ENCODE data around the gene TPI1.

TPI1 gene

DNA sequence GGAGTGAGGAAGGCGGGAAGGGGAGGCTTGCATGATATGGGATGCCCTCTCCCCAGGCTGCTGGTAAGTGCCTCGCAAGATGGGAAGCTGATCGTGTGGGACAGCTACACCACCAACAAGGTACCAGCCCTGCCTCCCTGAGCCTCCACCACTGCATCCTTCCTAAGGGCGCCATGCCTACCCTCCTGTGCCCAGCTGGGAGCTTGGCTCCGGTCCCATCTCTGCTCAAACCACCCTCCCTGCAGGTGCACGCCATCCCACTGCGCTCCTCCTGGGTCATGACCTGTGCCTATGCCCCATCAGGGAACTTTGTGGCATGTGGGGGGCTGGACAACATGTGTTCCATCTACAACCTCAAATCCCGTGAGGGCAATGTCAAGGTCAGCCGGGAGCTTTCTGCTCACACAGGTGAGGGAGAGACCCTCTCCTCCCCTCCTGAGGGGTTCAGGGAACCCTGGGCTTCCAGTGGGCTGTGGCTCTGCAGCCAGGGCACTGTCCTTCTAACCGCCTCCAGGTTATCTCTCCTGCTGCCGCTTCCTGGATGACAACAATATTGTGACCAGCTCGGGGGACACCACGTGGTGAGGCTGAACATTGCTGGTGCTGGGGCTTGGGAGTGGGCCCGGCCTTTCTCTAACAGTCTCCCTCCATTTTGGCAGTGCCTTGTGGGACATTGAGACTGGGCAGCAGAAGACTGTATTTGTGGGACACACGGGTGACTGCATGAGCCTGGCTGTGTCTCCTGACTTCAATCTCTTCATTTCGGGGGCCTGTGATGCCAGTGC lies 24.0 kb upstream of the TPI1 start:
- intact Hi-C loops (cut with DNase I), result no loop called here
- peak in 1 of 10 donors; percentile 64 for DNase-seq

DNA sequence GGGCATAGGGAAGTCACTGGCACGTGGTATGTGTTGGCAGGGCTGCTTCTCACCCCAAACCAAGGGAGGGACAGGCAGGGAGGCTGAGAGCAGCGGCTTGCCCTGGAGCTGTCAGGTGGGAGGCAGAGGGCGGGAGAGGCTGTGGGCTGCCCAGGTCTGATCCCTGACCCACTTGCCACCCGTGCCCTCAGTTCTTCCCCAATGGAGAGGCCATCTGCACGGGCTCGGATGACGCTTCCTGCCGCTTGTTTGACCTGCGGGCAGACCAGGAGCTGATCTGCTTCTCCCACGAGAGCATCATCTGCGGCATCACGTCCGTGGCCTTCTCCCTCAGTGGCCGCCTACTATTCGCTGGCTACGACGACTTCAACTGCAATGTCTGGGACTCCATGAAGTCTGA lies 21.9 kb upstream of the TPI1 start:
- DNase-seq, result peak in 1 of 10 donors; percentile 54
- intact Hi-C loops (cut with DNase I), result no loop called here

GRCh38 chr12:6846316-6846869 lies 20.9 kb upstream of the TPI1 start:
- intact Hi-C loops (cut with DNase I), result no loop called here
- DNase-seq, result peak in 1 of 10 donors; percentile 25

DNA sequence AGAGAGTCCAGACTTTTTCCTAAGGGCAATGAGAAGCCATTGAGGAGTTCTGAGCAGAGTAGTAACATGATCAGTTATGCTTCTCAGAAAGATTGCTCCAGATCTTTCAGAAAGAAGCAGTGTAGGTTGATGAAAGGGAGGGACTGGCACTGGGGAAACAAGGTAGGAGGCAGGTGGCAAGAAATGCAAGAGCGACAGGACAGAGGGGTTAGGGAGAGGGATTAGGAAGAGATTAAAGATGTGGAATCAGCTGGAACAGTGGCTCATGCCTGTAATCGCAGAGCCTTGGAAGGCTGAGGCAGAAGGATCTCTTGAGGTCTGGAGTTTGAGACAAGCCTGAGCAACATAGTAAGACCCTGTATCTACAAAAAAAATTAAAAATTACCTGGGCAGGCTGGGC lies 19.7 kb upstream of the TPI1 start:
- intact Hi-C loops (cut with DNase I), result no loop called here
- no peak for DNase-seq

DNA sequence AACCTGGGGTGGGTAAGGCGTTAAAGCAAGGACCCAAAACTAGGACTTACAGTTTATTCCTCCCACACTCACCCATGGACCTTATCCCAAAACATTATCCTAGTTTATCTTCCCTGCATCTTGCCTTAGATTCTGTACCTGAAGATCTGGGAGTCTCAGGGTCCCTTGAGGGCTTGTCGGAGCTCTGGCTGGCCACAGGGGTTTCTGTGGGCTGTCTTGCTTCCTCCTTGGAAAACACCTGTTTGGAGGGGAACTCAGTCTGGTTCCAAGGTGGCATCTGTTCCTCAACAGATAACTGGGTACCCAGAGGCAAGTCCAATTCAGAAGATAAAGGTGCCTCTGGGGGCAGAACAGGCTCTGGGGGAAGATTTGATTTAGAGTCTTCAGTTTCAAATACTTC lies 17.9 kb upstream of the TPI1 start:
- DNase-seq, result peak in 1 of 10 donors; percentile 19
- intact Hi-C loops (cut with DNase I), result no loop called here

- DNase-seq, result peak in 1 of 10 donors; percentile 75
- intact Hi-C loops (cut with DNase I), result no loop called here
These were observed 17.3 kb upstream of the TPI1 start for GRCh38 chr12:6849976-6850560.

DNA sequence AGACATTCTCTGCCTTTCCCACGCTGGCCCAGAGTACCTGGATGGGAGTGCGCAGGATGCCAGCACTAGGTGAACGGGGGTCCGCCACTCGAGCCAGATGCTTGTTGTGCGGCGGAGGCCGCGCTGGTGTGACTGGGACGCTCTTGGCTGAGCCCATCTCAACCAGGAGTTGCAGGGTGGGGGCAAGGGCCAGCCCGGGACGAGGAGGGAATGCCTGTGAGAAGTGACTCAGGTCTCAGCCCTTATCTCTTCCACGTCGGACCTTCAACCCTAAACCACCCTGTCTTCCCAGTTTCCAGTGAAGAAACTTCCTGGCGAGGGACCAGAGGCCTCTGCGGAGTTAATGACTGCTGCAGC lies 16.6 kb upstream of the TPI1 start:
- intact Hi-C loops (cut with DNase I), result no loop called here
- DNase-seq, result peak in 3 of 10 donors; percentile 65 to 84 (median 82)

GRCh38 chr12:6851153-6851920 lies 16.0 kb upstream of the TPI1 start, which contains the start of gene CDCA3:
TSS of gene CDCA3 (minus strand) at chr12:6851286. CDS start at chr12:6850952, 334 bp downstream.
- intact Hi-C loops (cut with DNase I), result no loop called here
- peak; percentile 88 to 99 (median 94) for DNase-seq

DNA sequence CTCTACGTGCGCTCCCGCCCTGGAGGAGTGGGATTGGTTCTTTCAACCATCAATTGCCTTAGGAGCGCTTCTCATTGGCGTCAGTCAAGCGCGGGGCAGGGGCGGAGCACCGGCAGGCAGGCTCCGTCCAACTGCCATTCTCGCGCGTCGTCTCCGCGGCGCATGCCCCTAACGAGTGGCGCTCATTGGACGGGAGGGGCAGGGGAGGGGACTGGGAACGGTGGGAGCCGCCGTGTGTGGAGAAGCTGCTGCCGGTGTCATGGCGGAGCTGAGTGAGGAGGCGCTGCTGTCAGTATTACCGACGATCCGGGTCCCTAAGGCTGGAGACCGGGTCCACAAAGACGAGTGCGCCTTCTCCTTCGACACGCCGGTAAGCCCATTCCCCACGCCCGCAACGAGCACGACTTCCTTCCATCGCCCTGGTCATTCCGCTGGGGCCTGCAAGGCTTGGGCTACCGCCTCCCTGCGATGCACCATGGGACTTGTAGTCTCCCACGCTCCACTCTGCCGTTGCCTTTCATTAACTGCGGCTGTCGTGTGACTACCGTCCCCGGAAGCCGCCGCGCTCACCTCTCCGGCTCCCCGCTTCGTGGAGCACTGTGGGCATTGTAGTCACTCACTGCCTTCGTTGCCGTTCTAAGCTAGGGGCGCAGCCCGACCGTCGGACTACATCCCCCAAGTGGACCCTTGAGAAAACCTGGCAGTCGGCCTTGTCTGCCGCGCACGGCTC lies 15.2 kb upstream of the TPI1 start, which contains the start of gene USP5:
Gene USP5, plus strand, starts transcription at position 230 of the 730 bp plus-strand sequence. Its CDS starts 30 bp downstream, at position 260.
- DNase-seq, result peak; percentile 97 to 100 (median 100)
- intact Hi-C loops (cut with DNase I), result no loop called here

DNA sequence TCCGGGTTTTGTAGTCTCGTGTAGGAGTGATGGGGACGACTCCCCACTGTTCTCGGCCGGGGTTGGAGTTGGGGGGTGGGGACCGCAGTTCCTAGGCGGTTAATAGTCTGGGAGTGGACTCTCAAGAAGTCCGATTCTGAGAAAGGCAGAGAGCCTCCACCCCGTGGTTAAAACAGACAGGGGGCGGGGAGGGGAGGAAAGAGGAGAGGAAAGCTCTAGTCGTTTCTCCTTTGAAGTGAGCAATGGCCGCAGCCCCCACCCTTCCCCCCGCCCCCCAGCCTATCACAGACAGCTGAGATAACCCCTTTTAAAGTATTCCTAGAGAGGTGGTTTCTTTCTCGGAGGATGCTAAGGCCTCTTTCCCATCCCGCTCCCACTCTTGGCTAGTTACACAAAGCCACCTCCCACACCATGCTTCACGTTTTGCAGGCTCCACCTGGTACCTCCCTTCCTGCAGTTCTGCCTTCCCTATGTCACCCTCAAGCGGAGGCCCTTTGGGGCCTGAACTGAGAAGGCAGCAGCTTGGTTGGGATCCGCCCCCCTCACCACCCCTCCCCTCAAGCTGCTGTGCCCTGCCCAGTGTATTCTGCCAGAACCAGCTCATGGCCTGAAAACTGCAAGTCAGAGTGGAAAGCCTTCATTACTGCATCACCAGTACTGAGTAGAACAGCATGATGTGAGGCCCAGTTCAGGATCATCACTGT lies 14.5 kb upstream of the TPI1 start:
- peak in 6 of 10 donors; percentile 36 to 91 (median 67) for DNase-seq
- intact Hi-C loops (cut with DNase I), result no loop called here

DNA sequence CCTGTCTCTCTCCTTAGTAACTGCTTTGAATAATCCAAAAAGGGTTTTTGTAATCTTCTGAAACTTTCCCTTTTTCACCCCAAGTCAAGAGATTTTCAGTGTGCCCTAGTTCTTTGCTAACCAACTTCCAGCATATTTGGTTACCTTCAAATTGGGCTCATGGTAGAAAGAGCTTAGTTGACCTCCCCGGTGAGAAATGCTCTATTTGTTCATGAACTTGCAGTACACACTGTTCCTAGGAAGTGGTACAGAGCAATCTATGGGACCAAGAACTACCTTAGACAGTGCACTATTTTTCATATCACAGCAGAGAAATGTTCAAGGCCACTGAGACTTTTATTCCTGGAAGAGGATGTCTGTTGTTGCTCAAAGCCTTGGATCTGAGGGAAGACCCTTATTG lies 13.7 kb upstream of the TPI1 start:
- no peak for DNase-seq
- intact Hi-C loops (cut with DNase I), result no loop called here

- intact Hi-C loops (cut with DNase I), result no loop called here
- DNase-seq, result no peak
These were observed 13.3 kb upstream of the TPI1 start for GRCh38 chr12:6854036-6854435.

GRCh38 chr12:6855322-6855721 lies 12.0 kb upstream of the TPI1 start:
- intact Hi-C loops (cut with DNase I), result no loop called here
- peak in 1 of 10 donors; percentile 22 for DNase-seq

- DNase-seq, result peak in 2 of 10 donors; percentile 1 to 4
- intact Hi-C loops (cut with DNase I), result no loop called here
These were observed 8.5 kb upstream of the TPI1 start for GRCh38 chr12:6858799-6859198.

GRCh38 chr12:6860116-6860515 lies 7.2 kb upstream of the TPI1 start:
- DNase-seq, result peak in 1 of 10 donors; percentile 39
- intact Hi-C loops (cut with DNase I), result no loop called here

- intact Hi-C loops (cut with DNase I), result no loop called here
These were observed 6.4 kb upstream of the TPI1 start for GRCh38 chr12:6860942-6861341.

DNA sequence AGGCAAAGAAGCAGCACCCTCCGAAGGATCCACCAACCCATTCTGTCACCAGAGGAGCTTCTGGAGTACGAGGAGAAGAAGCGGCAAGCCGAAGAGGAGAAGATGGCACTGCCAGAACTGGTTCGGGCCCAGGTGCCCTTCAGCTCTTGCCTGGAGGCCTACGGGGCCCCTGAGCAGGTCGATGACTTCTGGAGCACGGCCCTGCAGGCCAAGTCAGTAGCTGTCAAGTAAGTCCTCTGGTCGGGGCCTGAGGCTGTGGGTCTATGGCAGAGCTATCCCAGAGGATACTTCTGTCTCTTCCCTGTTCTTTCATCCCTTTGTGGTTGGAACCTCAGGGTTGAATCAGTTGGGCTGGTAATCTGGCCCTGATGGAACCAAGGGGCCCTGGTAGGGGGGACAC lies 5.9 kb upstream of the TPI1 start:
- DNase-seq, result peak in 1 of 10 donors; percentile 61
- intact Hi-C loops (cut with DNase I), result no loop called here

More at GRCh38 chr12:6860942-6861341, 6.4 kb upstream of the TPI1 start:
- DNase-seq, result peak in 1 of 10 donors; percentile 37

- intact Hi-C loops (cut with DNase I), result no loop called here
- peak in 1 of 10 donors; percentile 15 for DNase-seq
These were observed 4.3 kb upstream of the TPI1 start for GRCh38 chr12:6863033-6863432.

DNA sequence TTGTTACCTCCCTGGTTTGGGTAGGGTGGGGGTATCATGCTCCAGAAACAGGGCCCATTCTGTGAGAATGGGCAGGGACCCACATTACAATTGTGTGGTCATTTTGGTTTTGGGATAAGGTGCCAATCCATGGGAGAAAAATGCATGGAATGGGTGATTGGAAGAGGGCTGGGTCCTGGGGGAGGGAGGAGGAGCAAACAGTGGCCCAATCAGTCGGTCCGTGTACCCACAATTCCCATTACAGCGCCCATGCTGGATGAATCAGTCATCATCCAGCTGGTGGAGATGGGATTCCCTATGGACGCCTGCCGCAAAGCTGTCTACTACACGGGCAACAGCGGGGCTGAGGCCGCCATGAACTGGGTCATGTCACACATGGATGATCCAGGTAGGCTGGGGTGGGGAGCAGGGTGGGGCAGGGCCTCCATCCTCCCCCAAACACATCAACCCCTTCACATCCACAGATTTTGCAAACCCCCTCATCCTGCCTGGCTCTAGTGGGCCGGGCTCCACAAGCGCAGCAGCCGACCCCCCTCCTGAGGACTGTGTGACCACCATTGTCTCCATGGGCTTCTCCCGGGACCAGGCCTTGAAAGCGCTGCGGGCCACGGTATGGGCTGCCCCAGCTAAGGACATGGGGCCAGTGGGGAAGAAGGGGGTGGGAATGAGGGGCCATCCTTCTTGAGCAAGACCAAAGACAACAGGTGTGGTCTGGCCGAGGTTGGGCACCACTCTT lies 3.6 kb upstream of the TPI1 start:
- intact Hi-C loops (cut with DNase I), result no loop called here
- DNase-seq, result no peak
